ENCODE results near the gene PPBP.
"Not testable (repeated sequence)": the region's sequence is repeated elsewhere in the genome, so short reads cannot be mapped to it uniquely, and the experiment has no call there.

The PPBP gene

GRCh38 chr4:73991742-73992000 is 3.7 kb upstream of the PPBP start:
- no peak for DNase-seq

GRCh38 chr4:73990988-73991741 is 3.2 kb upstream of the PPBP start:
- no peak for DNase-seq

- DNase-seq = no peak
Observed at GRCh38 chr4:73989928-73990327, 1.9 kb upstream of the PPBP start.

- no peak for DNase-seq
Observed at GRCh38 chr4:73989031-73989430, 1.0 kb upstream of the PPBP start.

GRCh38 chr4:73985528-73985852 is 2.5 kb downstream of the PPBP start:
- no peak for DNase-seq

- no peak for DNase-seq
Observed at GRCh38 chr4:73984736-73985527, 3.1 kb downstream of the PPBP start.

GRCh38 chr4:73981175-73981574 is 6.8 kb downstream of the PPBP start:
- DNase-seq = not testable (repeated sequence)

- no peak for DNase-seq
Observed at GRCh38 chr4:73979407-73979957, 8.5 kb downstream of the PPBP start.

- DNase-seq = no peak
Observed at GRCh38 chr4:73978886-73979285, 9.1 kb downstream of the PPBP start.

- no peak for DNase-seq
Observed at GRCh38 chr4:73976716-73977115, 11.3 kb downstream of the PPBP start.

- DNase-seq = no peak
Observed at GRCh38 chr4:73976217-73976616, 11.8 kb downstream of the PPBP start.

GRCh38 chr4:73974352-73974751 is 13.6 kb downstream of the PPBP start:
- no peak for DNase-seq

GRCh38 chr4:73970945-73971344 is 17.0 kb downstream of the PPBP start:
- no peak for DNase-seq

- DNase-seq = no peak
Observed at GRCh38 chr4:73970011-73970410, 18.0 kb downstream of the PPBP start.

GRCh38 chr4:73967866-73968265 is 20.1 kb downstream of the PPBP start:
- DNase-seq = no peak

GRCh38 chr4:73964862-73965611 is 23.0 kb downstream of the PPBP start:
- DNase-seq = no peak

GRCh38 chr4:73962724-73963123 is 25.3 kb downstream of the PPBP start:
- no peak for DNase-seq

GRCh38 chr4:73959041-73959440 is 28.9 kb downstream of the PPBP start:
- not testable (repeated sequence) for DNase-seq

GRCh38 chr4:73952352-73952751 is 35.6 kb downstream of the PPBP start:
- no peak for DNase-seq

GRCh38 chr4:73950376-73950920 is 37.5 kb downstream of the PPBP start:
- not testable (repeated sequence) for DNase-seq

GRCh38 chr4:73948990-73949706 is 38.8 kb downstream of the PPBP start:
- DNase-seq = no peak

- DNase-seq = no peak
Observed at GRCh38 chr4:73948291-73948690, 39.7 kb downstream of the PPBP start.

Measured in CD4-positive, alpha-beta T cell treated with Interleukin-15 for 1 hour (primary cell).